Panc1 (cell line): Measurements from ENCODE around the gene CWF19L1. TPM values are rescaled to one million over a fixed set of nuclear protein-coding genes. Genes with fewer than 3 reads are reported as not detected.

Experiments
- ATAC-seq: fragments of 200-7000 bp; cut with Tn5 transposase; 2 replicates; pipeline ENCODE4 v1.9.1; 2020; ENCODE audit warnings: mild to moderate bottlenecking, moderate library complexity
- BruUV-seq: library from RNA; stranded (reverse); fragments of 400-500 nt; replicated peaks from 2 replicates; lab custom pipeline; 2021; lab: Mats Ljungman, UMichigan
- CTCF ChIA-PET: fragments of 300-600 bp; sonication (Branson Sonifier 250); formaldehyde crosslinking; loops from one replicate; lab custom pipeline; 2022; ENCODE audit warnings: antibody characterized with exemption; lab: Charles Lee
- POLR2A ChIA-PET: fragments of 300-600 bp; sonication (Branson Sonifier 250); formaldehyde crosslinking; loops from one replicate; lab custom pipeline; 2022; ENCODE audit warnings: antibody characterized with exemption; lab: Charles Lee
- DNase-seq: peaks from one replicate; pipeline ENCODE4 v3.0.0-alpha.2; 2010; ENCODE audit warnings: low read depth, low spot score
- H3K27ac ChIP-seq: 2 replicates; pipeline ENCODE4 v1.5.1; 2011; ENCODE audit warnings: mild to moderate bottlenecking, low read length, inconsistent platforms
- H3K27me3 ChIP-seq: fragments of 200-500 bp; sonication (Bioruptor generic); 2 replicates; pipeline ENCODE4 v1.6.0; 2014; ENCODE audit warnings: low read length, inconsistent platforms; ENCODE audit not compliant: control insufficient read depth, insufficient read depth
- H3K36me3 ChIP-seq: fragments of 200-500 bp; sonication (Bioruptor generic); 2 replicates; pipeline ENCODE4 v1.5.1; 2014; ENCODE audit warnings: inconsistent platforms, mild to moderate bottlenecking, low read length, moderate library complexity; ENCODE audit not compliant: control insufficient read depth, insufficient read depth
- H3K4me1 ChIP-seq: 2 replicates; pipeline ENCODE4 v1.5.1; 2011; ENCODE audit warnings: inconsistent platforms, mild to moderate bottlenecking, low read length, moderate library complexity; ENCODE audit not compliant: control insufficient read depth, insufficient read depth
- H3K4me3 ChIP-seq, 2 experiments: 2 replicates each; pipeline ENCODE4 v1.5.1; 2011 to 2012; ENCODE audit warnings: low read depth in 2 of 2, low read length in 2 of 2, mild to moderate bottlenecking in 2 of 2, inconsistent platforms in 1 of 2, moderate library complexity in 1 of 2
- H3K9me3 ChIP-seq: fragments of 200-500 bp; sonication (Bioruptor generic); 2 replicates; pipeline ENCODE4 v1.5.1; 2014; ENCODE audit warnings: low read depth, mild to moderate bottlenecking, inconsistent platforms, low read length, moderate library complexity; ENCODE audit not compliant: control insufficient read depth, insufficient read depth
- POLR2AphosphoS5 ChIP-seq: IDR thresholded peaks from 2 replicates; pipeline ENCODE4 v1.6.1; 2012; ENCODE audit warnings: mild to moderate bottlenecking, low read depth, low read length, moderate library complexity
- SIN3A ChIP-seq: IDR thresholded peaks from 2 replicates; pipeline ENCODE4 v1.6.1; 2012; ENCODE audit warnings: low read depth, mild to moderate bottlenecking, low read length, moderate library complexity, borderline replicate concordance; ENCODE audit not compliant: insufficient read depth
- TCF7L2 ChIP-seq: IDR thresholded peaks from 2 replicates; pipeline ENCODE4 v1.6.1; 2011; ENCODE audit warnings: mild to moderate bottlenecking, low read depth, low read length, inconsistent platforms
- in situ Hi-C: cut with HindIII; loops from 2 replicates; pipeline ENCODE4 v1.10.0; 2016; ENCODE audit warnings: low sequenced_read_pairs, low pct_unique_long_range_greater_than_20kb
- intact Hi-C: fragments of 100-400 bp; cut with micrococcal nuclease; formaldehyde crosslinking; loops from one replicate; pipeline ENCODE4 v1.10.0; 2022; ENCODE audit not compliant: unreplicated experiment
- total RNA-seq: library from RNA; stranded (reverse); gene quantifications from one replicate; pipeline ENCODE4 v1.2.1, GENCODE V29; 2021; ENCODE audit not compliant: unreplicated experiment
- TF ChIP-seq, protein P1 (sequence below), 2 experiments: IDR thresholded peaks; 2 replicates each; pipeline ENCODE4 v1.6.1; 2011 to 2012; ENCODE audit warnings: low read depth in 2 of 2, control low read depth in 1 of 2, low read length in 1 of 2, mild to moderate bottlenecking in 1 of 2, moderate library complexity in 1 of 2; ENCODE audit not compliant: insufficient read depth in 1 of 2

The CWF19L1 gene
- total RNA-seq, 1 experiment from 2014 or later = 33.4 TPM

DNA sequence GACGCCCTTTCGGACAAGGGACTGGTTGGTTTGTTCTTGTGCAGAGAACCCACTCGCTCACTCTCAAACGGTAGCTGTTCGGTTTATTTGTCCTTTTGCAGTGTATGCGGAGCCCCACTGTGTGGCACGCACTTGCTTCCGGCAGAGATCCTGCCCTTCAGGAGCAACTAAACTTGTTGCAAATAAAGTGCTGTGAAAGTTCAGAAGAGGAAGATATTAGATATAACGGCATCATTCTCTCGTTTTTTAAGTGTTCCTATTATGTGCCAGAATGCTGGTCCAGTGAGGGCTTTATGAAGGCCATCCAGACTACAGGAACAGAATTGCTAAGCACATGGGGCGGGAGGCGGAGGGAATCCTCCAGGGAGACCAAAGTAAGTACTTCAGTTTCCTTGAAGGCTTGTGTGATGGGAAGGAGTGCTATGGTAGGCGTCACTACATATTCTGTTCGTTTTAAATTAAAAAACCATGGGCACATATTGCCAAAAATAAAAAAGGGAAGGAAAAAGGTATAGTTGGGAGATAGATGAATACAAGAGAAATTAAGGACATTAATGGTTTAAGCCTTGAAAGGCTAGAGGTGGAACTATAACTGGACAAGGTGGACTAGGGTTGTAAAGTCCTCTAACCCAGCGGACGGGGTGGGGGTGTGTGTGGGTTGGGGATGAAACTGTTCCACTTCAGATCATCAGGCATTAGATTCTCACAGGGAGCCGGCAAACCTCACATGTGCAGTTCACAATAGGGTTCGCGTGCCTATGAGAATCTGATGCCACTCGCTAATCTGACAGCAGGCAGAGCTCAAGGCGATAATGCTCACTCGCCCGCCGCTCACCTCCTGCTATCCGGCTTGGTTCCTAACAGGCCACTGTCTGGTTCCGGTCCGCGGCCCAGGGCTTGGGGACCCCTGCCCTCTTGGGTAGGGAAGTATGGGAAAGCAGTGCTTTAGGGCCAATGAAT lies 80.9 kb downstream of the CWF19L1 start:
- Histone ChIP-seq H3K36me3 (peaks cover 63% of the 10 kb centered on the region), H3K27ac (peak overlapping the region; percentile 98), H3K9me3 (no peaks in the 10 kb centered on the region), H3K4me1 (peaks cover 27% of the 10 kb centered on the region), H3K4me3 (peak overlapping the region; percentile 90 to 97), H3K27me3 (no peaks in the 10 kb centered on the region)
- in situ Hi-C loops = no loop called here
- TF ChIP-seq TCF7L2 (no peak), SIN3A (no peak), POLR2AphosphoS5 (peak; percentile 62; the same call in 1 of the 2 replicates)
- ATAC-seq = peak; percentile 77
- ChIA-PET CTCF (no interaction called here), POLR2A (no interaction called here)
- DNase-seq = no peak
- TSS peak; percentile 95 for BruUV-seq
- intact Hi-C loops = loop anchor here (10.0 kb wide), 1 partner anchor 342 kb away; no protein-coding TSS in a partner anchor

- Histone ChIP-seq H3K9me3 (no peaks in the 10 kb centered on the region), H3K36me3 (peaks cover 61% of the 10 kb centered on the region), H3K4me3 (peak within 1 kb of the TSS; percentile 90 to 97), H3K4me1 (peaks cover 27% of the 10 kb centered on the region), H3K27ac (peak within 1 kb of the TSS; percentile 98), H3K27me3 (no peaks in the 10 kb centered on the region)
- TF ChIP-seq, protein P1, sequence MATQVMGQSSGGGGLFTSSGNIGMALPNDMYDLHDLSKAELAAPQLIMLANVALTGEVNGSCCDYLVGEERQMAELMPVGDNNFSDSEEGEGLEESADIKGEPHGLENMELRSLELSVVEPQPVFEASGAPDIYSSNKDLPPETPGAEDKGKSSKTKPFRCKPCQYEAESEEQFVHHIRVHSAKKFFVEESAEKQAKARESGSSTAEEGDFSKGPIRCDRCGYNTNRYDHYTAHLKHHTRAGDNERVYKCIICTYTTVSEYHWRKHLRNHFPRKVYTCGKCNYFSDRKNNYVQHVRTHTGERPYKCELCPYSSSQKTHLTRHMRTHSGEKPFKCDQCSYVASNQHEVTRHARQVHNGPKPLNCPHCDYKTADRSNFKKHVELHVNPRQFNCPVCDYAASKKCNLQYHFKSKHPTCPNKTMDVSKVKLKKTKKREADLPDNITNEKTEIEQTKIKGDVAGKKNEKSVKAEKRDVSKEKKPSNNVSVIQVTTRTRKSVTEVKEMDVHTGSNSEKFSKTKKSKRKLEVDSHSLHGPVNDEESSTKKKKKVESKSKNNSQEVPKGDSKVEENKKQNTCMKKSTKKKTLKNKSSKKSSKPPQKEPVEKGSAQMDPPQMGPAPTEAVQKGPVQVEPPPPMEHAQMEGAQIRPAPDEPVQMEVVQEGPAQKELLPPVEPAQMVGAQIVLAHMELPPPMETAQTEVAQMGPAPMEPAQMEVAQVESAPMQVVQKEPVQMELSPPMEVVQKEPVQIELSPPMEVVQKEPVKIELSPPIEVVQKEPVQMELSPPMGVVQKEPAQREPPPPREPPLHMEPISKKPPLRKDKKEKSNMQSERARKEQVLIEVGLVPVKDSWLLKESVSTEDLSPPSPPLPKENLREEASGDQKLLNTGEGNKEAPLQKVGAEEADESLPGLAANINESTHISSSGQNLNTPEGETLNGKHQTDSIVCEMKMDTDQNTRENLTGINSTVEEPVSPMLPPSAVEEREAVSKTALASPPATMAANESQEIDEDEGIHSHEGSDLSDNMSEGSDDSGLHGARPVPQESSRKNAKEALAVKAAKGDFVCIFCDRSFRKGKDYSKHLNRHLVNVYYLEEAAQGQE (IDR thresholded peaks at IDR 0.05; ENCODE audit: insufficient read depth in 1 of 2, low read depth in 2 of 2, low read length in 1 of 2) = no peak
- peak; percentile 86 for TF ChIP-seq POLR2AphosphoS5
- peak; percentile 83; the same call in 1 of the 2 replicates for TF ChIP-seq SIN3A
- TF ChIP-seq TCF7L2 = peak; percentile 73
- intact Hi-C loops (loop anchor here (10.0 kb wide), 1 partner anchor 341 kb away; no protein-coding TSS in a partner anchor), in situ Hi-C loops (no loop called here)
- POLR2A ChIA-PET = no interaction called here
- TSS peak; percentile 71 for BruUV-seq
- CTCF ChIA-PET = interaction anchor here (0.7 kb wide), 1 partner anchor 140 kb away, joined by 5 read pairs; no protein-coding TSS in a partner anchor
- ATAC-seq (peak; percentile 97), DNase-seq (peak; percentile 64)
Observed at GRCh38 chr10:100185364-100186252, 81.8 kb downstream of the CWF19L1 start, which contains the start of gene ERLIN1. Gene ERLIN1, minus strand, starts transcription at chr10:100186029. Its CDS starts 403 bp downstream, at chr10:100185626.
